ENCODE results near the gene AOC3. TPM values are rescaled to one million over a fixed set of nuclear protein-coding genes. Genes with fewer than 3 reads are reported as not detected.

The AOC3 gene

Small RNA genes within 50 kb of the gene (small RNA-seq; reads per million reads assigned to genes)
- gene MIR6781 (ENCODE audit: insufficient read depth) (0.90 reads per million), gene RNU6-287P (ENCODE audit: insufficient read depth) (not detected)

Measured in mesendoderm (in vitro differentiated cells).